CD4-positive, alpha-beta T cell treated with Interleukin-15 for 4 hours (primary cell): ENCODE measurements around the gene MAPK8.
"Not testable (repeated sequence)": the region's sequence is repeated elsewhere in the genome, so short reads cannot be mapped to it uniquely, and the experiment has no call there.

Experiments used
- DNase-seq: peaks from one replicate; pipeline ENCODE4 v3.0.0-alpha.2; 2020; ENCODE audit warnings: low spot score

MAPK8 gene

GRCh38 chr10:48418189-48418788, 111.8 kb downstream of the MAPK8 start:
- DNase-seq = no peak

- no peak for DNase-seq
Observed at GRCh38 chr10:48419714-48420113, 113.2 kb downstream of the MAPK8 start.

GRCh38 chr10:48421862-48422261, 115.4 kb downstream of the MAPK8 start:
- not testable (repeated sequence) for DNase-seq

GRCh38 chr10:48423884-48424283, 117.4 kb downstream of the MAPK8 start:
- DNase-seq = no peak

GRCh38 chr10:48428896-48429295, 122.4 kb downstream of the MAPK8 start:
- no peak for DNase-seq

- DNase-seq = no peak
Observed at GRCh38 chr10:48429309-48429708, 122.8 kb downstream of the MAPK8 start.

- DNase-seq = no peak
Observed at GRCh38 chr10:48430402-48430993, 124.0 kb downstream of the MAPK8 start.

- DNase-seq = no peak
Observed at GRCh38 chr10:48431871-48432270, 125.4 kb downstream of the MAPK8 start.

GRCh38 chr10:48437546-48437945, 131.1 kb downstream of the MAPK8 start:
- no peak for DNase-seq

- no peak for DNase-seq
Observed at GRCh38 chr10:48439031-48439430, 132.6 kb downstream of the MAPK8 start.

- DNase-seq = no peak
Observed at GRCh38 chr10:48439581-48440041, 133.1 kb downstream of the MAPK8 start.

- no peak for DNase-seq
Observed at GRCh38 chr10:48440771-48441170, 134.3 kb downstream of the MAPK8 start.

GRCh38 chr10:48442090-48442808, 135.8 kb downstream of the MAPK8 start:
- DNase-seq = no peak

- no peak for DNase-seq
Observed at GRCh38 chr10:48442809-48443177, 136.3 kb downstream of the MAPK8 start.

GRCh38 chr10:48444266-48444665, 137.8 kb downstream of the MAPK8 start:
- DNase-seq = no peak

GRCh38 chr10:48444861-48445841, 138.7 kb downstream of the MAPK8 start:
- DNase-seq = no peak

GRCh38 chr10:48445932-48446331, 139.5 kb downstream of the MAPK8 start:
- no peak for DNase-seq

GRCh38 chr10:48446785-48447184, 140.3 kb downstream of the MAPK8 start:
- DNase-seq = no peak

GRCh38 chr10:48447356-48448215, 141.1 kb downstream of the MAPK8 start:
- no peak for DNase-seq

- no peak for DNase-seq
Observed at GRCh38 chr10:48448796-48449195, 142.3 kb downstream of the MAPK8 start.
